ENCODE results near the gene CCL28.

GRCh38 chr5:43353668-43354067 lies 58.5 kb downstream of the CCL28 start:
- TF ChIP-seq, protein P1, sequence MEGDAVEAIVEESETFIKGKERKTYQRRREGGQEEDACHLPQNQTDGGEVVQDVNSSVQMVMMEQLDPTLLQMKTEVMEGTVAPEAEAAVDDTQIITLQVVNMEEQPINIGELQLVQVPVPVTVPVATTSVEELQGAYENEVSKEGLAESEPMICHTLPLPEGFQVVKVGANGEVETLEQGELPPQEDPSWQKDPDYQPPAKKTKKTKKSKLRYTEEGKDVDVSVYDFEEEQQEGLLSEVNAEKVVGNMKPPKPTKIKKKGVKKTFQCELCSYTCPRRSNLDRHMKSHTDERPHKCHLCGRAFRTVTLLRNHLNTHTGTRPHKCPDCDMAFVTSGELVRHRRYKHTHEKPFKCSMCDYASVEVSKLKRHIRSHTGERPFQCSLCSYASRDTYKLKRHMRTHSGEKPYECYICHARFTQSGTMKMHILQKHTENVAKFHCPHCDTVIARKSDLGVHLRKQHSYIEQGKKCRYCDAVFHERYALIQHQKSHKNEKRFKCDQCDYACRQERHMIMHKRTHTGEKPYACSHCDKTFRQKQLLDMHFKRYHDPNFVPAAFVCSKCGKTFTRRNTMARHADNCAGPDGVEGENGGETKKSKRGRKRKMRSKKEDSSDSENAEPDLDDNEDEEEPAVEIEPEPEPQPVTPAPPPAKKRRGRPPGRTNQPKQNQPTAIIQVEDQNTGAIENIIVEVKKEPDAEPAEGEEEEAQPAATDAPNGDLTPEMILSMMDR (IDR thresholded peaks at IDR 0.05; ENCODE audit: low read depth, low read length) = no peak
- TF ChIP-seq, protein P2, sequence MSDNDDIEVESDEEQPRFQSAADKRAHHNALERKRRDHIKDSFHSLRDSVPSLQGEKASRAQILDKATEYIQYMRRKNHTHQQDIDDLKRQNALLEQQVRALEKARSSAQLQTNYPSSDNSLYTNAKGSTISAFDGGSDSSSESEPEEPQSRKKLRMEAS (IDR thresholded peaks at IDR 0.05; ENCODE audit: low read depth, low read length) = no peak
